Body of pancreas (tissue), 4 donors: ENCODE data around the gene CDC42EP1. TPM values are rescaled to one million over a fixed set of nuclear protein-coding genes. Genes with fewer than 3 reads are reported as not detected.

ENCODE experiments used
- ATAC-seq: fragments of 150-250 bp; one replicate; pipeline ENCODE4 v1.9.1; 2016
- DNase-seq, 4 donors: peaks; one replicate each; pipeline ENCODE4 v3.0.0-alpha.2; 2019
- H3K27ac ChIP-seq, 4 donors: fragments of 200-600 bp; sonication (generic); 1 replicate in 3 of 4; 2 replicates in 1 of 4; pipeline versions ENCODE4 v1.5.1 to v1.6.1; 2016 to 2019; ENCODE audit warnings: mild to moderate bottlenecking in 1 of 4, mixed read lengths in 1 of 4, moderate library complexity in 1 of 4
- H3K27me3 ChIP-seq, 2 donors: fragments of 200-600 bp; sonication (generic); one replicate each; pipeline ENCODE4 v1.6.0; 2016; ENCODE audit warnings: mild to moderate bottlenecking in 1 of 2
- H3K36me3 ChIP-seq, 2 donors: fragments of 200-600 bp; sonication (generic); replicated peaks in 1 of 2; 2 replicates each; pipeline ENCODE4 v1.5.1; 2016; ENCODE audit warnings: low read depth in 2 of 2; ENCODE audit not compliant: insufficient read depth in 1 of 2
- H3K4me1 ChIP-seq: fragments of 200-600 bp; sonication (generic); one replicate; pipeline ENCODE4 v1.6.0; 2016
- H3K4me3 ChIP-seq, 2 donors: fragments of 200-600 bp; sonication (generic); 1 replicate in 1 of 2; 2 replicates in 1 of 2; pipeline ENCODE4 v1.5.1; 2016 to 2019
- H3K9me3 ChIP-seq, 3 donors: fragments of 200-600 bp; sonication (generic); 1 replicate in 2 of 3; 2 replicates in 1 of 3; pipeline ENCODE4 v1.5.1; 2016
- POLR2A ChIP-seq, 3 donors: fragments of 450-650 bp; IDR thresholded peaks; one replicate each; pipeline ENCODE4 v1.6.1; 2016; ENCODE audit warnings: antibody characterized with exemption in 3 of 3, mild to moderate bottlenecking in 2 of 3
- WGBS, 2 donors: methylation state at CpG; one replicate each; pipeline ENCODE4 v1.1.5; 2017; 5-methylcytosine and 5-hydroxymethylcytosine counted together
- intact Hi-C: fragments of 100-400 bp; cut with DNase I; formaldehyde crosslinking; loops from one replicate; pipeline ENCODE4 v1.15.1; 2023
- total RNA-seq, 2 donors: library from RNA; depleted of rRNA; stranded (reverse); fragments of >200 nt; gene quantifications; one replicate each; pipeline ENCODE4 v1.1.0, GENCODE V29; 2016
- TF ChIP-seq, protein P1 (sequence below), 7 experiments: fragments of 450-650 bp in 4 of 7; fragments of 200-600 bp in 3 of 7; sonication (generic) in 3 of 7; IDR thresholded peaks; one replicate each; pipeline ENCODE4 v1.5.1; 2016 to 2019; ENCODE audit warnings: antibody characterized with exemption in 7 of 7

Gene CDC42EP1
- total RNA-seq, 2 donors from 2014 or later = 73.2 to 84.7 TPM

GRCh38 chr22:37604875-37605274 lies 44.6 kb downstream of the CDC42EP1 start:
- no peak for DNase-seq
- no peaks in the 10 kb centered on the region for H3K9me3 ChIP-seq
- H3K4me1 ChIP-seq = peaks cover 47% of the 10 kb centered on the region
- TF ChIP-seq POLR2A (IDR thresholded peaks at IDR 0.05) = no peak
- TF ChIP-seq, protein P1, sequence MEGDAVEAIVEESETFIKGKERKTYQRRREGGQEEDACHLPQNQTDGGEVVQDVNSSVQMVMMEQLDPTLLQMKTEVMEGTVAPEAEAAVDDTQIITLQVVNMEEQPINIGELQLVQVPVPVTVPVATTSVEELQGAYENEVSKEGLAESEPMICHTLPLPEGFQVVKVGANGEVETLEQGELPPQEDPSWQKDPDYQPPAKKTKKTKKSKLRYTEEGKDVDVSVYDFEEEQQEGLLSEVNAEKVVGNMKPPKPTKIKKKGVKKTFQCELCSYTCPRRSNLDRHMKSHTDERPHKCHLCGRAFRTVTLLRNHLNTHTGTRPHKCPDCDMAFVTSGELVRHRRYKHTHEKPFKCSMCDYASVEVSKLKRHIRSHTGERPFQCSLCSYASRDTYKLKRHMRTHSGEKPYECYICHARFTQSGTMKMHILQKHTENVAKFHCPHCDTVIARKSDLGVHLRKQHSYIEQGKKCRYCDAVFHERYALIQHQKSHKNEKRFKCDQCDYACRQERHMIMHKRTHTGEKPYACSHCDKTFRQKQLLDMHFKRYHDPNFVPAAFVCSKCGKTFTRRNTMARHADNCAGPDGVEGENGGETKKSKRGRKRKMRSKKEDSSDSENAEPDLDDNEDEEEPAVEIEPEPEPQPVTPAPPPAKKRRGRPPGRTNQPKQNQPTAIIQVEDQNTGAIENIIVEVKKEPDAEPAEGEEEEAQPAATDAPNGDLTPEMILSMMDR (IDR thresholded peaks at IDR 0.05) = no peak
- 67 to 79% methylated on average over 5 of the region's 5 CpGs for WGBS, 2 donors
- ATAC-seq = no peak
- H3K27ac ChIP-seq = no peak overlapping the region
- no peaks in the 10 kb centered on the region for H3K36me3 ChIP-seq
- intact Hi-C loops = no loop called here
- no peak overlapping the region for H3K4me3 ChIP-seq
- no peaks in the 10 kb centered on the region for H3K27me3 ChIP-seq

- H3K36me3 ChIP-seq = no peaks in the 10 kb centered on the region
- peak overlapping the region; percentile 92 to 97 (median 94) for H3K27ac ChIP-seq
- no peaks in the 10 kb centered on the region for H3K9me3 ChIP-seq
- ATAC-seq (peak; percentile 68), DNase-seq (peak; percentile 94 to 96 (median 95))
- H3K27me3 ChIP-seq = no peaks in the 10 kb centered on the region
- 0 to 2% methylated on average over 44 of the region's 44 CpGs for WGBS, 2 donors
- intact Hi-C loops = no loop called here
- TF ChIP-seq POLR2A (IDR thresholded peaks at IDR 0.05) = peak in 2 of 3 donors; percentile 69 to 75
- TF ChIP-seq, protein P1 (IDR thresholded peaks at IDR 0.05) = peak; percentile 94 to 99 (median 97)
- no peak overlapping the region for H3K4me3 ChIP-seq
- H3K4me1 ChIP-seq = peaks cover 45% of the 10 kb centered on the region
These were observed 47.0 kb downstream of the CDC42EP1 start for GRCh38 chr22:37607010-37607934.

- ATAC-seq = peak; percentile 0
- TF ChIP-seq, protein P1 (IDR thresholded peaks at IDR 0.05) = no peak
- TF ChIP-seq POLR2A (IDR thresholded peaks at IDR 0.05) = no peak
- H3K27me3 ChIP-seq = no peaks in the 10 kb centered on the region
- no peak for DNase-seq
- 2% methylated on average over 17 of the region's 17 CpGs for WGBS, 2 donors
- peak overlapping the region in 1 of 2 donors; percentile 84 for H3K4me3 ChIP-seq
- intact Hi-C loops = no loop called here
- no peaks in the 10 kb centered on the region for H3K9me3 ChIP-seq
- no peaks in the 10 kb centered on the region for H3K36me3 ChIP-seq
- peak overlapping the region; percentile 92 to 97 (median 94) for H3K27ac ChIP-seq
- peaks cover 41% of the 10 kb centered on the region for H3K4me1 ChIP-seq
These were observed 47.7 kb downstream of the CDC42EP1 start for GRCh38 chr22:37607935-37608476.

GRCh38 chr22:37608477-37609239 lies 48.4 kb downstream of the CDC42EP1 start, which contains the start of gene GGA1:
Gene GGA1, plus strand, starts transcription at chr22:37608834. Its CDS starts 27 bp downstream, at chr22:37608861.
- H3K27me3 ChIP-seq = no peaks in the 10 kb centered on the region
- intact Hi-C loops = no loop called here
- 0% methylated on average over 5 to 54 of the region's 82 CpGs for WGBS, 2 donors
- peak; percentile 95 to 97 (median 96) for DNase-seq
- H3K27ac ChIP-seq = peak within 1 kb of the TSS; percentile 92 to 97 (median 94)
- H3K4me1 ChIP-seq = peaks cover 41% of the 10 kb centered on the region
- H3K36me3 ChIP-seq = no peaks in the 10 kb centered on the region
- TF ChIP-seq POLR2A (IDR thresholded peaks at IDR 0.05) = peak; percentile 61 to 84 (median 79)
- TF ChIP-seq, protein P1 (IDR thresholded peaks at IDR 0.05) = peak in 2 of 7 experiments; percentile 4 to 22
- H3K4me3 ChIP-seq = peak within 1 kb of the TSS; percentile 73 to 84
- no peaks in the 10 kb centered on the region for H3K9me3 ChIP-seq
- peak; percentile 89 for ATAC-seq
